ENCODE data around the gene ARMC9. TPM values are rescaled to one million over a fixed set of nuclear protein-coding genes. Genes with fewer than 3 reads are reported as not detected.

The ARMC9 gene
- total and polyA plus RNA-seq, 2 experiments from 2014 or later = 22.5 to 23.7 TPM

DNA sequence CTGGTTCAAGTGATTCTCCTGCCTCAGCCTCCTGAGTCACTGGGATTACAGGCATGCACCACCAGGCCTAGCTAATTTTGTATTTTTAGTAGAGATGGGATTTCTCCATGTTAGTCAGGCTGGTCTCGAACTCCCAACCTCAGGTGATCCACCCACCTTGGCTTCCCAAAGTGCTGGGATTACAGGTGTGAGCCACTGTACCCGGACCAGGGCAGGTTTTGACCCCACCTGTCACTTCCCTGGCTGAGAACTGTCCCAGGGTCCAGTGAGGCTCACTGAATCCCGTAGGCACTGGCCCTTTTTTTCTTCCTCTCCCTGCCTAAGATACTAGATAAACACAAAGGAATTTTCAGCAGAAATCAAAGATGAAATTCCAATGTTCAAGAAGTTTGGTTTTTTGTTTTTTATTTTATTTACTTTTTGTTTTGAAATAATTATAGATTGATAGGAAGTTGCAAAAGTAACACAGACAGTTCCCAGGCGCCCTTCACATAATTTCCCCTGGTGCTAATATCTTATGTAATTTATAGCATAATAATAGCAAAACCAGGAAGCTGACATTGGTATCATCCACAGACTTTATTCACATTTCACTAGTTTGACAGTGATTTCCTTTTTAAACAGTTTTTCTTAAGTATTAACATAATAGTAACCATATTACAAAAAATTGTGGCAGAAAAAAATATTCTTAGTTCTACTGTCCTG lies 144.7 kb downstream of the ARMC9 start:
- Histone ChIP-seq H4K20me1 (ENCODE audit: insufficient read depth, poor library complexity, severe bottlenecking) (no peaks in the 10 kb centered on the region), H3K79me2 (no peaks in the 10 kb centered on the region), H3K36me3 (replicated peaks; ENCODE audit: insufficient read depth, low read depth) (no peaks in the 10 kb centered on the region), H3K9me2 (replicated peaks; ENCODE audit: insufficient read depth) (no peaks in the 10 kb centered on the region), H3K4me1 (ENCODE audit: insufficient read depth) (peaks cover 1% of the 10 kb centered on the region), H3K4me3 (no peak overlapping the region), H3K27ac (no peak overlapping the region), H3K27me3 (no peaks in the 10 kb centered on the region), H3K9me3 (ENCODE audit: low read depth) (no peaks in the 10 kb centered on the region), H2AFZ (no peak overlapping the region), H3K4me2 (no peak overlapping the region)
- no peak for TF ChIP-seq EZH2phosphoT487 (IDR thresholded peaks at IDR 0.05; ENCODE audit: low read depth, severe bottlenecking, unreplicated experiment)
- no peak for TF ChIP-seq EZH2 (IDR thresholded peaks at IDR 0.05; ENCODE audit: borderline replicate concordance)
- TF ChIP-seq, protein P1, sequence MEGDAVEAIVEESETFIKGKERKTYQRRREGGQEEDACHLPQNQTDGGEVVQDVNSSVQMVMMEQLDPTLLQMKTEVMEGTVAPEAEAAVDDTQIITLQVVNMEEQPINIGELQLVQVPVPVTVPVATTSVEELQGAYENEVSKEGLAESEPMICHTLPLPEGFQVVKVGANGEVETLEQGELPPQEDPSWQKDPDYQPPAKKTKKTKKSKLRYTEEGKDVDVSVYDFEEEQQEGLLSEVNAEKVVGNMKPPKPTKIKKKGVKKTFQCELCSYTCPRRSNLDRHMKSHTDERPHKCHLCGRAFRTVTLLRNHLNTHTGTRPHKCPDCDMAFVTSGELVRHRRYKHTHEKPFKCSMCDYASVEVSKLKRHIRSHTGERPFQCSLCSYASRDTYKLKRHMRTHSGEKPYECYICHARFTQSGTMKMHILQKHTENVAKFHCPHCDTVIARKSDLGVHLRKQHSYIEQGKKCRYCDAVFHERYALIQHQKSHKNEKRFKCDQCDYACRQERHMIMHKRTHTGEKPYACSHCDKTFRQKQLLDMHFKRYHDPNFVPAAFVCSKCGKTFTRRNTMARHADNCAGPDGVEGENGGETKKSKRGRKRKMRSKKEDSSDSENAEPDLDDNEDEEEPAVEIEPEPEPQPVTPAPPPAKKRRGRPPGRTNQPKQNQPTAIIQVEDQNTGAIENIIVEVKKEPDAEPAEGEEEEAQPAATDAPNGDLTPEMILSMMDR (IDR thresholded peaks at IDR 0.05; ENCODE audit: poor library complexity) = no peak
- no peak for DNase-seq (ENCODE audit: low spot score)
- 90% methylated on average over 4 of the region's 4 CpGs for WGBS (ENCODE audit: low lambda C conversion rate, missing lambda C conversion rate)

DNA sequence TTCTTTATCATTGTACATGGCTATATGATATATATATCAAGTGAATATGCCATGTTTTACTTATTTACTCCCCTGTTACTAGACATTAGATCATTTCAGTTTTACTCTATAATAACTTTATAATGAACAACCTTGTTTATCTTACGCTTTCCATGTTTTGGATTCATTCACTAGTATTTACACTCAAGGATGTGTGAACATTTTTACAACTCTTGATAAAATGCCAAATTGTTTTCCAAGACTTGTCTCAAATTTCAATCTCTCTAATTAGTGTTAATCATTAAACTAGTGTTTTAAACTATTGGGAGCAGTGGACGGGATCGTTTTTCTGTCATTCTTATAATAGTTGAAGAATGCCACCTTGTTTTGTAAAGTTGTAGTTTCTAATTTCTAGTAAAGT lies 145.6 kb downstream of the ARMC9 start:
- Histone ChIP-seq H3K4me2 (no peak overlapping the region), H3K9me2 (replicated peaks; ENCODE audit: insufficient read depth) (no peaks in the 10 kb centered on the region), H4K20me1 (ENCODE audit: insufficient read depth, poor library complexity, severe bottlenecking) (no peaks in the 10 kb centered on the region), H3K79me2 (no peaks in the 10 kb centered on the region), H3K36me3 (replicated peaks; ENCODE audit: insufficient read depth, low read depth) (no peaks in the 10 kb centered on the region), H3K4me1 (ENCODE audit: insufficient read depth) (no peaks in the 10 kb centered on the region), H3K27ac (no peak overlapping the region), H3K27me3 (no peaks in the 10 kb centered on the region), H3K9me3 (ENCODE audit: low read depth) (no peaks in the 10 kb centered on the region), H2AFZ (no peak overlapping the region), H3K4me3 (no peak overlapping the region)
- no peak for TF ChIP-seq EZH2 (IDR thresholded peaks at IDR 0.05; ENCODE audit: borderline replicate concordance)
- DNase-seq (ENCODE audit: low spot score) = no peak
- WGBS (ENCODE audit: low lambda C conversion rate, missing lambda C conversion rate) = 54% methylated on average over 3 of the region's 3 CpGs

DNA sequence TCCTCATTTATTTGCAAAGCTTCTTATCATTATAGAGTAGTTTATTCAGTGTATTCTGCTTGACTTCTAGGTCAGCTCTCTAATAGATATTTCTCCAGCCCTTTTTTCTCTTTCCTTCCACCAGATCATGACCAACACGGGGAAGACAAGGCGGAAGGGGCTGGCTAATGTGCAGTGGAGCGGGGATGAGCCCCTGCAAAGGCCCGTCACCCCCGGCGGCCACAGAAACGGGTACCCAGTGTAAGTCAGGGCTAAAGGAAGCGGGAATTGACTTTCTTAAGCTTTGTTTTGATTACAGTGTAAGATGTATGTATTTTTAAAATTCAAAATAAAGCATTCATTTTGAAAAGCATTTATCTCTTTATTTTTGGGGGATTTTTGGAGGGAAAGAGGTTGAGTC lies 146.4 kb downstream of the ARMC9 start:
- no peak for DNase-seq (ENCODE audit: low spot score)
- H3K9me3 ChIP-seq (ENCODE audit: low read depth) = no peaks in the 10 kb centered on the region
- H3K36me3 ChIP-seq (replicated peaks; ENCODE audit: insufficient read depth, low read depth) = no peaks in the 10 kb centered on the region
- 92% methylated on average over 8 of the region's 8 CpGs for WGBS (ENCODE audit: low lambda C conversion rate, missing lambda C conversion rate)
- H3K9me2 ChIP-seq (replicated peaks; ENCODE audit: insufficient read depth) = no peaks in the 10 kb centered on the region
- H3K4me2 ChIP-seq = no peak overlapping the region
- H3K27me3 ChIP-seq = no peaks in the 10 kb centered on the region
- no peaks in the 10 kb centered on the region for H3K4me1 ChIP-seq (ENCODE audit: insufficient read depth)
- no peak overlapping the region for H3K27ac ChIP-seq
- TF ChIP-seq, protein P1 (IDR thresholded peaks at IDR 0.05; ENCODE audit: poor library complexity) = no peak
- TF ChIP-seq EZH2phosphoT487 (IDR thresholded peaks at IDR 0.05; ENCODE audit: low read depth, severe bottlenecking, unreplicated experiment) (no peak), EZH2 (IDR thresholded peaks at IDR 0.05; ENCODE audit: borderline replicate concordance) (no peak)
- no peaks in the 10 kb centered on the region for H4K20me1 ChIP-seq (ENCODE audit: insufficient read depth, poor library complexity, severe bottlenecking)
- H3K4me3 ChIP-seq = no peak overlapping the region
- no peaks in the 10 kb centered on the region for H3K79me2 ChIP-seq
- H2AFZ ChIP-seq = no peak overlapping the region

DNA sequence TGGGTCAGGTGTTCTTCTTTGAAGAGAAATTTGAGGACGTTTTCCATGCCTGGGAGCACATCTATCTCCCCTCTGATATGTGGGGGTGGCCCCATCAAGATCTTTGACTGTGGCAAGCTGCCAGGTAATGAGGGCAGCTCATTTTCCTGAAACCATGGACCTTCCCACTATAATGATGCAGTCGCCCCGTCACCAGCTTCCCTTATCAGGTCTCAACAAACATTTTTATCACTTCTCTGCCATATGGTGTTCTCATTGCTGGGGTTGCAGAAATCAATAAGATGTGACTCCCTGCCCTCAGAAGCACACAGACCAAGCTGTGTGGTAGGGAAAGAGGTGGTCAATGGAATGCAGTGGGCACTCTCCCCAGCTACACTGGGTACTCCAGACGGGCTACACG lies 148.7 kb downstream of the ARMC9 start:
- no peaks in the 10 kb centered on the region for H3K4me1 ChIP-seq (ENCODE audit: insufficient read depth)
- no peaks in the 10 kb centered on the region for H3K9me2 ChIP-seq (replicated peaks; ENCODE audit: insufficient read depth)
- 63% methylated on average over 5 of the region's 5 CpGs for WGBS (ENCODE audit: low lambda C conversion rate, missing lambda C conversion rate)
- H3K79me2 ChIP-seq = no peaks in the 10 kb centered on the region
- peak; percentile 44 for DNase-seq (ENCODE audit: low spot score)
- no peaks in the 10 kb centered on the region for H4K20me1 ChIP-seq (ENCODE audit: insufficient read depth, poor library complexity, severe bottlenecking)
- H3K36me3 ChIP-seq (replicated peaks; ENCODE audit: insufficient read depth, low read depth) = no peaks in the 10 kb centered on the region
- H3K4me3 ChIP-seq = no peak overlapping the region
- no peak overlapping the region for H3K27ac ChIP-seq
- H3K27me3 ChIP-seq = no peaks in the 10 kb centered on the region
- H2AFZ ChIP-seq = no peak overlapping the region
- TF ChIP-seq EZH2phosphoT487 (IDR thresholded peaks at IDR 0.05; ENCODE audit: low read depth, severe bottlenecking, unreplicated experiment) (no peak), EZH2 (IDR thresholded peaks at IDR 0.05; ENCODE audit: borderline replicate concordance) (no peak)
- TF ChIP-seq, protein P1 (IDR thresholded peaks at IDR 0.05; ENCODE audit: poor library complexity) = no peak
- no peak overlapping the region for H3K4me2 ChIP-seq
- no peaks in the 10 kb centered on the region for H3K9me3 ChIP-seq (ENCODE audit: low read depth)
